ENCODE results near the gene PIK3AP1. TPM values are rescaled to one million over a fixed set of nuclear protein-coding genes. Genes with fewer than 3 reads are reported as not detected.

The PIK3AP1 gene
- total and polyA plus RNA-seq, 10 of the 15 experiments (the other 5 are each of a cell fraction or from before 2014, with no cell fraction given): 26.2 to 306 (median 119) TPM

DNA sequence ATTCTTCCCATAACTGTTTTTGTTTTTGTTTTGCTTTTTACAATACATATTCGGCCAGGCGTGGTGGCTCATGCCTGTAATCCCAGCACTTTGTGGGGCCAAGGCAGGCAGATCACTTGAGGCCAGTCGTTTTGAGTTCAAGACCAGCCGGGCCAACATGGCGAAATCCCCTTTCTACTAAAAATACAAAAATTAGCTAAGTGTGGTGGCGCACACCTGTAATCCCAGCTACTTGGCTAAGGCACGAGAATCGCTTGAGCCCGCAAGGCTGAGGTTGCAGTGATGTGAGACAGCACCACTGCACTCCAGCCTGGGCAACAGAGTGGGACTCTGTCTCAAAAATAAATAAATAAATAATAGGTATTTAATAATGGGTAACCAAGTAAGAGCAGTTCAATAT, 135.8 kb downstream of the PIK3AP1 start:
- Histone ChIP-seq H3K9ac (ENCODE audit: control insufficient read depth, insufficient read depth, low read length) (no peak overlapping the region), H3K4me3 (peak overlapping the region; percentile 37; the same call in 1 of the 2 replicates)

More for the DNA sequence above, 135.8 kb downstream of the PIK3AP1 start:
- no TSS peak for BruUV-seq (replicated peaks)
- Histone ChIP-seq H3K79me2 (ENCODE audit: control insufficient read depth, insufficient read depth, low read length) (peaks cover 75% of the 10 kb centered on the region), H3K9me3 (replicated peaks; ENCODE audit: control insufficient read depth, insufficient read depth, low read length) (no peaks in the 10 kb centered on the region), H2AFZ (ENCODE audit: control insufficient read depth, low read depth, low read length) (no peak overlapping the region), H3K36me3 (ENCODE audit: control insufficient read depth in 2 of 2, insufficient read depth in 2 of 2, low read length in 1 of 2) (no peaks in the 10 kb centered on the region; a peak in 2 of 4 replicates), H3K4me1 (ENCODE audit: control insufficient read depth, insufficient read depth, low read length) (peaks cover 18% of the 10 kb centered on the region), H3K27ac (ENCODE audit: control insufficient read depth, insufficient read depth) (no peak overlapping the region), H3K4me2 (ENCODE audit: control insufficient read depth, insufficient read depth) (peak overlapping the region; percentile 72), H3K27me3 (replicated peaks in 1 of 2; ENCODE audit: control insufficient read depth in 2 of 2, insufficient read depth in 2 of 2, low read length in 1 of 2) (no peaks in the 10 kb centered on the region), H4K20me1 (ENCODE audit: control insufficient read depth, insufficient read depth) (no peaks in the 10 kb centered on the region)
- DNase-seq (ENCODE audit: low read depth, low spot score) (no peak), FAIRE-seq (no peak), ATAC-seq (no peak)
- TF ChIP-seq, protein P1, sequence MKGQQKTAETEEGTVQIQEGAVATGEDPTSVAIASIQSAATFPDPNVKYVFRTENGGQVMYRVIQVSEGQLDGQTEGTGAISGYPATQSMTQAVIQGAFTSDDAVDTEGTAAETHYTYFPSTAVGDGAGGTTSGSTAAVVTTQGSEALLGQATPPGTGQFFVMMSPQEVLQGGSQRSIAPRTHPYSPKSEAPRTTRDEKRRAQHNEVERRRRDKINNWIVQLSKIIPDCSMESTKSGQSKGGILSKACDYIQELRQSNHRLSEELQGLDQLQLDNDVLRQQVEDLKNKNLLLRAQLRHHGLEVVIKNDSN (IDR thresholded peaks at IDR 0.05; ENCODE audit: borderline replicate concordance, extremely low read length, insufficient read depth, low read depth, low read length): no peak
- TF ChIP-seq, protein P2, sequence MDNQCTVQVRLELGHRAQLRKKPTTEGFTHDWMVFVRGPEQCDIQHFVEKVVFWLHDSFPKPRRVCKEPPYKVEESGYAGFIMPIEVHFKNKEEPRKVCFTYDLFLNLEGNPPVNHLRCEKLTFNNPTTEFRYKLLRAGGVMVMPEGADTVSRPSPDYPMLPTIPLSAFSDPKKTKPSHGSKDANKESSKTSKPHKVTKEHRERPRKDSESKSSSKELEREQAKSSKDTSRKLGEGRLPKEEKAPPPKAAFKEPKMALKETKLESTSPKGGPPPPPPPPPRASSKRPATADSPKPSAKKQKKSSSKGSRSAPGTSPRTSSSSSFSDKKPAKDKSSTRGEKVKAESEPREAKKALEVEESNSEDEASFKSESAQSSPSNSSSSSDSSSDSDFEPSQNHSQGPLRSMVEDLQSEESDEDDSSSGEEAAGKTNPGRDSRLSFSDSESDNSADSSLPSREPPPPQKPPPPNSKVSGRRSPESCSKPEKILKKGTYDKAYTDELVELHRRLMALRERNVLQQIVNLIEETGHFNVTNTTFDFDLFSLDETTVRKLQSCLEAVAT (IDR thresholded peaks at IDR 0.05): peak; percentile 58; the same call in 1 of the 2 replicates
- TF ChIP-seq EGR1 (IDR thresholded peaks at IDR 0.05; ENCODE audit: borderline replicate concordance in 1 of 2, low read depth in 2 of 2, low read length in 2 of 2) (no peak), LARP7 (IDR thresholded peaks at IDR 0.05) (no peak), BCL11A (IDR thresholded peaks at IDR 0.05; ENCODE audit: low read depth, low read length) (no peak), RFX5 (IDR thresholded peaks at IDR 0.05; ENCODE audit: low read depth, low read length) (no peak), CHD2 (IDR thresholded peaks at IDR 0.05; ENCODE audit: borderline replicate concordance, low read depth, low read length) (no peak), ESRRA (IDR thresholded peaks at IDR 0.05; ENCODE audit: low read length) (no peak), CBFB (IDR thresholded peaks at IDR 0.05; ENCODE audit: low read depth) (no peak), MYB (IDR thresholded peaks at IDR 0.05; ENCODE audit: borderline replicate concordance, low read depth, low read length) (no peak)
- TF ChIP-seq, protein P3, sequence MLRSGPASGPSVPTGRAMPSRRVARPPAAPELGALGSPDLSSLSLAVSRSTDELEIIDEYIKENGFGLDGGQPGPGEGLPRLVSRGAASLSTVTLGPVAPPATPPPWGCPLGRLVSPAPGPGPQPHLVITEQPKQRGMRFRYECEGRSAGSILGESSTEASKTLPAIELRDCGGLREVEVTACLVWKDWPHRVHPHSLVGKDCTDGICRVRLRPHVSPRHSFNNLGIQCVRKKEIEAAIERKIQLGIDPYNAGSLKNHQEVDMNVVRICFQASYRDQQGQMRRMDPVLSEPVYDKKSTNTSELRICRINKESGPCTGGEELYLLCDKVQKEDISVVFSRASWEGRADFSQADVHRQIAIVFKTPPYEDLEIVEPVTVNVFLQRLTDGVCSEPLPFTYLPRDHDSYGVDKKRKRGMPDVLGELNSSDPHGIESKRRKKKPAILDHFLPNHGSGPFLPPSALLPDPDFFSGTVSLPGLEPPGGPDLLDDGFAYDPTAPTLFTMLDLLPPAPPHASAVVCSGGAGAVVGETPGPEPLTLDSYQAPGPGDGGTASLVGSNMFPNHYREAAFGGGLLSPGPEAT (IDR thresholded peaks at IDR 0.05; ENCODE audit: low read depth): no peak
- TF ChIP-seq, protein P4, sequence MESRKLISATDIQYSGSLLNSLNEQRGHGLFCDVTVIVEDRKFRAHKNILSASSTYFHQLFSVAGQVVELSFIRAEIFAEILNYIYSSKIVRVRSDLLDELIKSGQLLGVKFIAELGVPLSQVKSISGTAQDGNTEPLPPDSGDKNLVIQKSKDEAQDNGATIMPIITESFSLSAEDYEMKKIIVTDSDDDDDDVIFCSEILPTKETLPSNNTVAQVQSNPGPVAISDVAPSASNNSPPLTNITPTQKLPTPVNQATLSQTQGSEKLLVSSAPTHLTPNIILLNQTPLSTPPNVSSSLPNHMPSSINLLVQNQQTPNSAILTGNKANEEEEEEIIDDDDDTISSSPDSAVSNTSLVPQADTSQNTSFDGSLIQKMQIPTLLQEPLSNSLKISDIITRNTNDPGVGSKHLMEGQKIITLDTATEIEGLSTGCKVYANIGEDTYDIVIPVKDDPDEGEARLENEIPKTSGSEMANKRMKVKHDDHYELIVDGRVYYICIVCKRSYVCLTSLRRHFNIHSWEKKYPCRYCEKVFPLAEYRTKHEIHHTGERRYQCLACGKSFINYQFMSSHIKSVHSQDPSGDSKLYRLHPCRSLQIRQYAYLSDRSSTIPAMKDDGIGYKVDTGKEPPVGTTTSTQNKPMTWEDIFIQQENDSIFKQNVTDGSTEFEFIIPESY (IDR thresholded peaks at IDR 0.05): 0 out of 2 replicates have a peak, but pooled peaks have one; percentile 25
- WGBS (ENCODE audit: insufficient coverage, insufficient replicate concordance, low lambda C conversion rate, missing lambda C conversion rate): 83% methylated on average over 9 of the region's 9 CpGs
- RAD21 ChIA-PET (ENCODE audit: unreplicated experiment): interaction anchor here (1.1 to 1.4 kb wide), 2 partner anchors 22 to 111 kb away, joined by 3 read pairs; no protein-coding TSS in a partner anchor
- CTCF ChIA-PET: interaction anchor here (0.9 to 1.4 kb wide), 2 partner anchors 11 to 138 kb away, joined by 3 read pairs; no protein-coding TSS in a partner anchor
- SMC1A ChIA-PET (ENCODE audit: uncharacterized antibody, unreplicated experiment): no interaction called here
- POLR2A ChIA-PET: interaction anchor here (0.8 kb wide), 1 partner anchor 15 kb away, joined by 3 read pairs; no protein-coding TSS in a partner anchor
- intact Hi-C loops (cut with micrococcal nuclease; ENCODE audit: unreplicated experiment): loop anchor here (10.0 kb wide), 1 partner anchor 130 kb away; no protein-coding TSS in a partner anchor
- in situ Hi-C loops (cut with MboI): no loop called here

Data from GM12878 (cell line).